ENCODE data around the gene NRAP. TPM values are rescaled to one million over a fixed set of nuclear protein-coding genes. Genes with fewer than 3 reads are reported as not detected.

NRAP gene
- total and polyA plus RNA-seq, 2 experiments from 2014 or later, result not detected

DNA sequence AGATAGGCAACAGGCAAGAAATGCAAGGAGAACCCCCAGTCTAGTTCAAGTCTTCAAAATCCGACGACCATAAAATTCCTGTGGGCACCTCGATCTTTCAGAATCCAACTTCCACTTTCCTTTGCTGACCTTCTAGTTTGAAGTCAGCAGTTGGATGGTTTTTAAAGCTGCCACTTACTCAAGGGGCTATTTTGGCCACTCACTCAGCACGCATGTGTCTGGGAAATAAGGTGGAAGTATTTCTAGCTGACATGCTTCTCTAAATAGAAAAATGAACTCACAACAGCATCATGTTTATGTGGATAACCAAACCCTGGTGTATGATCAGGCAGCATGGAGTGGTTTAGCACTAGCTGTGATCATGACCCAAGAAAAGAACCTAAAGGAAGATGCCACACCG is at the start of gene NRAP (continued):
- TF ChIP-seq ZNF331 (CRISPR knock-in tag; IDR thresholded peaks at IDR 0.05; ENCODE audit: low read depth) (no peak), JUNB (IDR thresholded peaks at IDR 0.05; ENCODE audit: unreplicated experiment) (no peak), CREB1 (CRISPR knock-in tag; IDR thresholded peaks at IDR 0.05; ENCODE audit: low read depth) (no peak)

DNA sequence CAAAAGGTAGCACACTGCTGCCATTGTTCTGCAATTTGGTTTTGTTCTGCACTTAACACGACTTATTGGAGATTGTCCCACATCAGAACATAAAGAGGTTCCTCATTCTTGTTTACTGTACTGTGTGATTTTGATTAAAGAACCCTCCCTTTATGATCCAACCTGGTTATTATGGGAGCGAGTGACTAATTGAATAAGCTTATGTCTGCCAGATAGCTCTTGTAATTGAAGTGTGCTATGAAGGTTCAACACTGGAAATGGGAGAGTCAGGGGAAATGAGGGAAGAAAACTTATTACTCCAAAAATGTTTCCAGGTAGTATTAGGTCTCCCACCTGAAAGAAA is 49.8 kb upstream of the NRAP start:
- Histone ChIP-seq H3K9me2 (ENCODE audit: insufficient read depth) (no peaks in the 10 kb centered on the region), H3K36me3 (ENCODE audit: insufficient read depth) (no peaks in the 10 kb centered on the region), H2AFZ (no peak overlapping the region), H3K4me2 (no peak overlapping the region), H3K4me3 (no peak overlapping the region), H3K4me1 (ENCODE audit: insufficient read depth) (peaks cover 31% of the 10 kb centered on the region), H3K79me2 (replicated peaks; ENCODE audit: insufficient read depth) (no peaks in the 10 kb centered on the region), H4K20me1 (replicated peaks; ENCODE audit: insufficient read depth) (no peaks in the 10 kb centered on the region), H3K27ac (ENCODE audit: low read depth) (no peak overlapping the region), H3F3A (replicated peaks; ENCODE audit: low read depth) (no peaks in the 10 kb centered on the region), H3K27me3 (ENCODE audit: insufficient read depth) (no peaks in the 10 kb centered on the region)
- DNase-seq (ENCODE audit: low spot score), result no peak
- H3K27me3 Mint-ChIP-seq (ENCODE audit: insufficient read depth, low read depth, poor library complexity), result peaks cover 4% of the 10 kb centered on the region
- H3K4me1 Mint-ChIP-seq, result peaks cover 46% of the 10 kb centered on the region
- no peaks in the 10 kb centered on the region for H3K9me3 Mint-ChIP-seq
- TF ChIP-seq, protein P1, sequence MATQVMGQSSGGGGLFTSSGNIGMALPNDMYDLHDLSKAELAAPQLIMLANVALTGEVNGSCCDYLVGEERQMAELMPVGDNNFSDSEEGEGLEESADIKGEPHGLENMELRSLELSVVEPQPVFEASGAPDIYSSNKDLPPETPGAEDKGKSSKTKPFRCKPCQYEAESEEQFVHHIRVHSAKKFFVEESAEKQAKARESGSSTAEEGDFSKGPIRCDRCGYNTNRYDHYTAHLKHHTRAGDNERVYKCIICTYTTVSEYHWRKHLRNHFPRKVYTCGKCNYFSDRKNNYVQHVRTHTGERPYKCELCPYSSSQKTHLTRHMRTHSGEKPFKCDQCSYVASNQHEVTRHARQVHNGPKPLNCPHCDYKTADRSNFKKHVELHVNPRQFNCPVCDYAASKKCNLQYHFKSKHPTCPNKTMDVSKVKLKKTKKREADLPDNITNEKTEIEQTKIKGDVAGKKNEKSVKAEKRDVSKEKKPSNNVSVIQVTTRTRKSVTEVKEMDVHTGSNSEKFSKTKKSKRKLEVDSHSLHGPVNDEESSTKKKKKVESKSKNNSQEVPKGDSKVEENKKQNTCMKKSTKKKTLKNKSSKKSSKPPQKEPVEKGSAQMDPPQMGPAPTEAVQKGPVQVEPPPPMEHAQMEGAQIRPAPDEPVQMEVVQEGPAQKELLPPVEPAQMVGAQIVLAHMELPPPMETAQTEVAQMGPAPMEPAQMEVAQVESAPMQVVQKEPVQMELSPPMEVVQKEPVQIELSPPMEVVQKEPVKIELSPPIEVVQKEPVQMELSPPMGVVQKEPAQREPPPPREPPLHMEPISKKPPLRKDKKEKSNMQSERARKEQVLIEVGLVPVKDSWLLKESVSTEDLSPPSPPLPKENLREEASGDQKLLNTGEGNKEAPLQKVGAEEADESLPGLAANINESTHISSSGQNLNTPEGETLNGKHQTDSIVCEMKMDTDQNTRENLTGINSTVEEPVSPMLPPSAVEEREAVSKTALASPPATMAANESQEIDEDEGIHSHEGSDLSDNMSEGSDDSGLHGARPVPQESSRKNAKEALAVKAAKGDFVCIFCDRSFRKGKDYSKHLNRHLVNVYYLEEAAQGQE (IDR thresholded peaks at IDR 0.05; ENCODE audit: unreplicated experiment), result no peak
- TF ChIP-seq EZH2phosphoT487 (IDR thresholded peaks at IDR 0.05; ENCODE audit: unreplicated experiment) (no peak), STAT1 (IDR thresholded peaks at IDR 0.05; ENCODE audit: unreplicated experiment) (no peak), EZH2 (IDR thresholded peaks at IDR 0.05; ENCODE audit: low read depth, unreplicated experiment) (no peak)
- TF ChIP-seq, protein P2, sequence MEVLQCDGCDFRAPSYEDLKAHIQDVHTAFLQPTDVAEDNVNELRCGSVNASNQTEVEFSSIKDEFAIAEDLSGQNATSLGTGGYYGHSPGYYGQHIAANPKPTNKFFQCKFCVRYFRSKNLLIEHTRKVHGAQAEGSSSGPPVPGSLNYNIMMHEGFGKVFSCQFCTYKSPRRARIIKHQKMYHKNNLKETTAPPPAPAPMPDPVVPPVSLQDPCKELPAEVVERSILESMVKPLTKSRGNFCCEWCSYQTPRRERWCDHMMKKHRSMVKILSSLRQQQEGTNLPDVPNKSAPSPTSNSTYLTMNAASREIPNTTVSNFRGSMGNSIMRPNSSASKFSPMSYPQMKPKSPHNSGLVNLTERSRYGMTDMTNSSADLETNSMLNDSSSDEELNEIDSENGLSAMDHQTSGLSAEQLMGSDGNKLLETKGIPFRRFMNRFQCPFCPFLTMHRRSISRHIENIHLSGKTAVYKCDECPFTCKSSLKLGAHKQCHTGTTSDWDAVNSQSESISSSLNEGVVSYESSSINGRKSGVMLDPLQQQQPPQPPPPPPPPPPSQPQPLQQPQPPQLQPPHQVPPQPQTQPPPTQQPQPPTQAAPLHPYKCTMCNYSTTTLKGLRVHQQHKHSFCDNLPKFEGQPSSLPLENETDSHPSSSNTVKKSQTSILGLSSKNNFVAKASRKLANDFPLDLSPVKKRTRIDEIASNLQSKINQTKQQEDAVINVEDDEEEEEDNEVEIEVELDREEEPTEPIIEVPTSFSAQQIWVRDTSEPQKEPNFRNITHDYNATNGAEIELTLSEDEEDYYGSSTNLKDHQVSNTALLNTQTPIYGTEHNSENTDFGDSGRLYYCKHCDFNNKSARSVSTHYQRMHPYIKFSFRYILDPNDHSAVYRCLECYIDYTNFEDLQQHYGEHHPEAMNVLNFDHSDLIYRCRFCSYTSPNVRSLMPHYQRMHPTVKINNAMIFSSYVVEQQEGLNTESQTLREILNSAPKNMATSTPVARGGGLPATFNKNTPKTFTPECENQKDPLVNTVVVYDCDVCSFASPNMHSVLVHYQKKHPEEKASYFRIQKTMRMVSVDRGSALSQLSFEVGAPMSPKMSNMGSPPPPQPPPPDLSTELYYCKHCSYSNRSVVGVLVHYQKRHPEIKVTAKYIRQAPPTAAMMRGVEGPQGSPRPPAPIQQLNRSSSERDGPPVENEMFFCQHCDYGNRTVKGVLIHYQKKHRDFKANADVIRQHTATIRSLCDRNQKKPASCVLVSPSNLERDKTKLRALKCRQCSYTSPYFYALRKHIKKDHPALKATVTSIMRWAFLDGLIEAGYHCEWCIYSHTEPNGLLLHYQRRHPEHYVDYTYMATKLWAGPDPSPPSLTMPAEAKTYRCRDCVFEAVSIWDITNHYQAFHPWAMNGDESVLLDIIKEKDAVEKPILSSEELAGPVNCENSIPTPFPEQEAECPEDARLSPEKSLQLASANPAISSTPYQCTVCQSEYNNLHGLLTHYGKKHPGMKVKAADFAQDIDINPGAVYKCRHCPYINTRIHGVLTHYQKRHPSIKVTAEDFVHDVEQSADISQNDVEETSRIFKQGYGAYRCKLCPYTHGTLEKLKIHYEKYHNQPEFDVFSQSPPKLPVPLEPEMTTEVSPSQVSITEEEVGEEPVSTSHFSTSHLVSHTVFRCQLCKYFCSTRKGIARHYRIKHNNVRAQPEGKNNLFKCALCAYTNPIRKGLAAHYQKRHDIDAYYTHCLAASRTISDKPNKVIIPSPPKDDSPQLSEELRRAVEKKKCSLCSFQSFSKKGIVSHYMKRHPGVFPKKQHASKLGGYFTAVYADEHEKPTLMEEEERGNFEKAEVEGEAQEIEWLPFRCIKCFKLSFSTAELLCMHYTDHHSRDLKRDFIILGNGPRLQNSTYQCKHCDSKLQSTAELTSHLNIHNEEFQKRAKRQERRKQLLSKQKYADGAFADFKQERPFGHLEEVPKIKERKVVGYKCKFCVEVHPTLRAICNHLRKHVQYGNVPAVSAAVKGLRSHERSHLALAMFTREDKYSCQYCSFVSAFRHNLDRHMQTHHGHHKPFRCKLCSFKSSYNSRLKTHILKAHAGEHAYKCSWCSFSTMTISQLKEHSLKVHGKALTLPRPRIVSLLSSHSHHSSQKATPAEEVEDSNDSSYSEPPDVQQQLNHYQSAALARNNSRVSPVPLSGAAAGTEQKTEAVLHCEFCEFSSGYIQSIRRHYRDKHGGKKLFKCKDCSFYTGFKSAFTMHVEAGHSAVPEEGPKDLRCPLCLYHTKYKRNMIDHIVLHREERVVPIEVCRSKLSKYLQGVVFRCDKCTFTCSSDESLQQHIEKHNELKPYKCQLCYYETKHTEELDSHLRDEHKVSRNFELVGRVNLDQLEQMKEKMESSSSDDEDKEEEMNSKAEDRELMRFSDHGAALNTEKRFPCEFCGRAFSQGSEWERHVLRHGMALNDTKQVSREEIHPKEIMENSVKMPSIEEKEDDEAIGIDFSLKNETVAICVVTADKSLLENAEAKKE (CRISPR knock-in tag; IDR thresholded peaks at IDR 0.05), result no peak
- TF ChIP-seq, protein P3, sequence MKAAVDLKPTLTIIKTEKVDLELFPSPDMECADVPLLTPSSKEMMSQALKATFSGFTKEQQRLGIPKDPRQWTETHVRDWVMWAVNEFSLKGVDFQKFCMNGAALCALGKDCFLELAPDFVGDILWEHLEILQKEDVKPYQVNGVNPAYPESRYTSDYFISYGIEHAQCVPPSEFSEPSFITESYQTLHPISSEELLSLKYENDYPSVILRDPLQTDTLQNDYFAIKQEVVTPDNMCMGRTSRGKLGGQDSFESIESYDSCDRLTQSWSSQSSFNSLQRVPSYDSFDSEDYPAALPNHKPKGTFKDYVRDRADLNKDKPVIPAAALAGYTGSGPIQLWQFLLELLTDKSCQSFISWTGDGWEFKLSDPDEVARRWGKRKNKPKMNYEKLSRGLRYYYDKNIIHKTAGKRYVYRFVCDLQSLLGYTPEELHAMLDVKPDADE (IDR thresholded peaks at IDR 0.05), result no peak
- TF ChIP-seq, protein P4, sequence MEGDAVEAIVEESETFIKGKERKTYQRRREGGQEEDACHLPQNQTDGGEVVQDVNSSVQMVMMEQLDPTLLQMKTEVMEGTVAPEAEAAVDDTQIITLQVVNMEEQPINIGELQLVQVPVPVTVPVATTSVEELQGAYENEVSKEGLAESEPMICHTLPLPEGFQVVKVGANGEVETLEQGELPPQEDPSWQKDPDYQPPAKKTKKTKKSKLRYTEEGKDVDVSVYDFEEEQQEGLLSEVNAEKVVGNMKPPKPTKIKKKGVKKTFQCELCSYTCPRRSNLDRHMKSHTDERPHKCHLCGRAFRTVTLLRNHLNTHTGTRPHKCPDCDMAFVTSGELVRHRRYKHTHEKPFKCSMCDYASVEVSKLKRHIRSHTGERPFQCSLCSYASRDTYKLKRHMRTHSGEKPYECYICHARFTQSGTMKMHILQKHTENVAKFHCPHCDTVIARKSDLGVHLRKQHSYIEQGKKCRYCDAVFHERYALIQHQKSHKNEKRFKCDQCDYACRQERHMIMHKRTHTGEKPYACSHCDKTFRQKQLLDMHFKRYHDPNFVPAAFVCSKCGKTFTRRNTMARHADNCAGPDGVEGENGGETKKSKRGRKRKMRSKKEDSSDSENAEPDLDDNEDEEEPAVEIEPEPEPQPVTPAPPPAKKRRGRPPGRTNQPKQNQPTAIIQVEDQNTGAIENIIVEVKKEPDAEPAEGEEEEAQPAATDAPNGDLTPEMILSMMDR (conservative IDR thresholded peaks at IDR 0.05; ENCODE audit: low read depth in 2 of 2), result no peak
- peaks cover 3% of the 10 kb centered on the region; the same call in 1 of the 3 replicates for H3K36me3 Mint-ChIP-seq (ENCODE audit: low read depth)
- no peak for ATAC-seq
- no peak overlapping the region for H3K4me3 Mint-ChIP-seq
- H3K27ac Mint-ChIP-seq, result no peak overlapping the region

Data from GM23338 (cell line).